MG63 (cell line): Measurements from ENCODE around the gene ACADL. TPM values are rescaled to one million over a fixed set of nuclear protein-coding genes. Genes with fewer than 3 reads are reported as not detected.
"Not testable (repeated sequence)": the region's sequence is repeated elsewhere in the genome, so short reads cannot be mapped to it uniquely, and the experiment has no call there.

Experiments used
- DNase-seq: peaks from one replicate; pipeline ENCODE4 v3.0.0-alpha.2; 2020
- H3K27me3 ChIP-seq: fragments of 250-450 bp; sonication (Bioruptor Pico); 2 replicates; pipeline ENCODE4 v1.5.1; 2020; ENCODE audit warnings: mild to moderate bottlenecking, moderate library complexity
- H3K36me3 ChIP-seq: fragments of 250-450 bp; sonication (Bioruptor Pico); 2 replicates; pipeline ENCODE4 v1.5.1; 2020; ENCODE audit warnings: mild to moderate bottlenecking, moderate library complexity
- H3K4me3 ChIP-seq: fragments of 250-450 bp; sonication (Bioruptor Pico); 2 replicates; pipeline ENCODE4 v1.5.1; 2020; ENCODE audit warnings: mild to moderate bottlenecking, moderate library complexity
- H3K9me3 ChIP-seq: fragments of 250-450 bp; sonication (Bioruptor Pico); 2 replicates; pipeline ENCODE4 v1.5.1; 2020; ENCODE audit warnings: mild to moderate bottlenecking, moderate library complexity
- total RNA-seq: library from RNA; depleted of rRNA; stranded (reverse); fragments of >200 nt; shearing (Covaris generic); gene quantifications from 2 replicates; pipeline ENCODE4 v1.2.3, GENCODE V29; 2014; ENCODE audit warnings: low replicate concordance

Gene ACADL
- total RNA-seq, 1 experiment from 2014 or later, result not detected

- H3K27me3 ChIP-seq, H3K9me3 ChIP-seq, DNase-seq, H3K36me3 ChIP-seq, H3K4me3 ChIP-seq: not testable (repeated sequence)
Measured at GRCh38 chr2:210181033-210181605, 44.1 kb downstream of the ACADL start.

GRCh38 chr2:210180477-210180876, 44.8 kb downstream of the ACADL start:
- H3K36me3 ChIP-seq, result no peaks in the 10 kb centered on the region
- H3K27me3 ChIP-seq, result no peaks in the 10 kb centered on the region
- no peak for DNase-seq
- H3K4me3 ChIP-seq, result no peak overlapping the region
- no peaks in the 10 kb centered on the region; the same call in 1 of the 2 replicates for H3K9me3 ChIP-seq

GRCh38 chr2:210179351-210179990, 45.8 kb downstream of the ACADL start:
- H3K9me3 ChIP-seq, result no peaks in the 10 kb centered on the region; the same call in 1 of the 2 replicates

GRCh38 chr2:210177769-210178168, 47.5 kb downstream of the ACADL start:
- no peak overlapping the region for H3K4me3 ChIP-seq
- no peaks in the 10 kb centered on the region for H3K36me3 ChIP-seq
- no peaks in the 10 kb centered on the region for H3K9me3 ChIP-seq
- peaks cover 3% of the 10 kb centered on the region for H3K27me3 ChIP-seq
- no peak for DNase-seq

More at GRCh38 chr2:210179351-210179990, 45.8 kb downstream of the ACADL start:
- Histone ChIP-seq H3K36me3 (no peaks in the 10 kb centered on the region), H3K4me3 (no peak overlapping the region), H3K27me3 (no peaks in the 10 kb centered on the region)
- DNase-seq, result no peak

- DNase-seq, H3K9me3 ChIP-seq, H3K27me3 ChIP-seq, H3K4me3 ChIP-seq, H3K36me3 ChIP-seq: not testable (repeated sequence)
Measured at GRCh38 chr2:210177115-210177514, 48.1 kb downstream of the ACADL start.

GRCh38 chr2:210174086-210174485, 51.2 kb downstream of the ACADL start:
- Histone ChIP-seq H3K9me3 (no peaks in the 10 kb centered on the region), H3K4me3 (no peak overlapping the region), H3K27me3 (peaks cover 10% of the 10 kb centered on the region), H3K36me3 (no peaks in the 10 kb centered on the region)
- DNase-seq, result no peak

- peaks cover 10% of the 10 kb centered on the region for H3K27me3 ChIP-seq
- no peaks in the 10 kb centered on the region for H3K9me3 ChIP-seq
- H3K36me3 ChIP-seq, result no peaks in the 10 kb centered on the region
- no peak for DNase-seq
- peak overlapping the region; percentile 90 for H3K4me3 ChIP-seq
Measured at GRCh38 chr2:210172219-210172575, 53.0 kb downstream of the ACADL start.

GRCh38 chr2:210171309-210172218, 53.7 kb downstream of the ACADL start, which contains the start of gene KANSL1L:
Gene KANSL1L (minus strand): TSS chr2:210171409. CDS start chr2:210154582, 16,827 bp downstream.
- H3K36me3 ChIP-seq, result no peaks in the 10 kb centered on the region
- peak within 1 kb of the TSS; percentile 90 for H3K4me3 ChIP-seq
- no peaks in the 10 kb centered on the region for H3K9me3 ChIP-seq
- H3K27me3 ChIP-seq, result peaks cover 10% of the 10 kb centered on the region
- peak; percentile 96 for DNase-seq

- Histone ChIP-seq H3K27me3 (peaks cover 10% of the 10 kb centered on the region), H3K4me3 (peak overlapping the region; percentile 90), H3K9me3 (no peaks in the 10 kb centered on the region), H3K36me3 (no peaks in the 10 kb centered on the region)
- peak; percentile 85 for DNase-seq
Measured at GRCh38 chr2:210170446-210171303, 54.6 kb downstream of the ACADL start.

- peak overlapping the region; percentile 90 for H3K4me3 ChIP-seq
- H3K27me3 ChIP-seq, result peaks cover 10% of the 10 kb centered on the region
- no peaks in the 10 kb centered on the region for H3K9me3 ChIP-seq
- DNase-seq, result no peak
- H3K36me3 ChIP-seq, result no peaks in the 10 kb centered on the region
Measured at GRCh38 chr2:210170196-210170445, 55.1 kb downstream of the ACADL start.

- no peaks in the 10 kb centered on the region for H3K9me3 ChIP-seq
- no peak for DNase-seq
- peaks cover 10% of the 10 kb centered on the region for H3K27me3 ChIP-seq
- H3K4me3 ChIP-seq, result peak overlapping the region; percentile 90
- no peaks in the 10 kb centered on the region for H3K36me3 ChIP-seq
Measured at GRCh38 chr2:210169516-210170195, 55.6 kb downstream of the ACADL start.

GRCh38 chr2:210167227-210167626, 58.0 kb downstream of the ACADL start:
- Histone ChIP-seq H3K9me3 (no peaks in the 10 kb centered on the region), H3K36me3 (no peaks in the 10 kb centered on the region), H3K27me3 (peaks cover 2% of the 10 kb centered on the region; the same call in 1 of the 2 replicates), H3K4me3 (no peak overlapping the region)
- no peak for DNase-seq

- no peak for DNase-seq
- Histone ChIP-seq H3K27me3 (no peaks in the 10 kb centered on the region), H3K4me3 (no peak overlapping the region), H3K36me3 (no peaks in the 10 kb centered on the region), H3K9me3 (no peaks in the 10 kb centered on the region)
Measured at GRCh38 chr2:210162466-210163124, 62.7 kb downstream of the ACADL start.

- no peak for DNase-seq
- Histone ChIP-seq H3K4me3 (no peak overlapping the region), H3K27me3 (no peaks in the 10 kb centered on the region), H3K9me3 (no peaks in the 10 kb centered on the region), H3K36me3 (no peaks in the 10 kb centered on the region)
Measured at GRCh38 chr2:210159059-210159458, 66.2 kb downstream of the ACADL start.

- DNase-seq, result no peak
- Histone ChIP-seq H3K36me3 (no peaks in the 10 kb centered on the region), H3K27me3 (no peaks in the 10 kb centered on the region), H3K4me3 (no peak overlapping the region), H3K9me3 (no peaks in the 10 kb centered on the region)
Measured at GRCh38 chr2:210158236-210158635, 67.0 kb downstream of the ACADL start.

- Histone ChIP-seq H3K36me3 (no peaks in the 10 kb centered on the region), H3K4me3 (no peak overlapping the region), H3K27me3 (no peaks in the 10 kb centered on the region), H3K9me3 (no peaks in the 10 kb centered on the region)
- no peak for DNase-seq
Measured at GRCh38 chr2:210157526-210157925, 67.7 kb downstream of the ACADL start.
